AG08396 (cell line): ENCODE data around the gene ADRM1.

Experiments used
- DNase-seq: peaks from one replicate; pipeline ENCODE4 v3.0.0; 2012; ENCODE audit warnings: low spot score, mixed read lengths

Gene ADRM1

DNA sequence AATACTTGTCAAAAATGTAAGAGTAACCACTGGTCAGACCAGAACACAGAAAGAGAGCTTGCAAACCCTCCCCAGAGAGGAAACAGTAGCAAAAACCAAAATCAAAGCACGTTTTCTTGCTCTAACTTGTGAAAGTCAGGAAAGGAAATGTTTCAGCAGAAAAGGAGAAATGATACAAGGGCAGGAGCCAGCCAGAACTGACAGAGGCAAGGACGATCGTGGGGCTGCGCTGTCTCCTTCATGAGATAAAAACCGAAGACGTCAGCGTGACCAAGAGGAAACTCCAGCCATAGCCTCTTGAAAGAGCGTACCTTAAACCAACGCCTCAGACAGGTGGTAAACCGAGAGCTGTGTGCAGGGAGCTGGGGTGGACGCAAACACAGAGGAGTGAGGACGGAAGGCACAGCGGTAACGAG is 36.9 kb downstream of the ADRM1 start:
- no peak for DNase-seq

DNA sequence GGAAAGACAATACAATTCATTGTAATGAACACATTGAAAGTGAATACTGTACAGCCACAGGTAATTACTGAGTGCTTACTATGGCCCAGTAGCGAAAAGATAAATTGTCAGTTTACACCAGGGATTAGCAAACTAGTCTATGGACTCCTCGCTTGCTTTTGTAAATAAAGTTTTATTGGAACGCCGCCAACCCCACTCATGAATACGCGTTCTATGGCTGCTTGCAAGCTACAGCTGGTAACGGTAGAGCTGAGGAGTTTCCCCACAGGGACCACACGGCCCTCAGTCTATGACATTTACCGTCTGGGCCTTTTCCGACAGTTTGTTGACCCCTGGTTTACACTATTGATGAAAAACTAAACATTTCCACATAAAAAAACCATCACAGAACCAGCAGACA is 40.1 kb downstream of the ADRM1 start:
- DNase-seq = no peak

DNA sequence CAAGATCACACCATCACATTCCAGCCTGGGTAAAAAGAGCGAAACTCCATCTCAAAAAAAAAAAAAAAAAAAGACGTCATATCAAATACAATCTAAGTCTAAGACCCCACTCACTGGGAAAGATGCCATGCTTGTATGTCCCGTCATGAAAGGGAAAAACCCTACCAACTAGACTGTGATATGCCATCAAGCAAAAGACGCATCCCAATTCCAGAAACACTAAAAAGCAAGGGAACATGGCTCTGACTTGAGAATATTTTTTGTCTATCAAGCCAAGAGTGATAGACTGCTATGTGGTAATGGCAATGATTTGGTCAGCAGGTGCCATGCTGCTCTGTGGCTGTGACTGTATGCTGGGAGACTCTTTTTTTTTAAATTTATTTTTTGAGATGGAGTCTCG is 41.3 kb downstream of the ADRM1 start:
- DNase-seq = no peak

DNA sequence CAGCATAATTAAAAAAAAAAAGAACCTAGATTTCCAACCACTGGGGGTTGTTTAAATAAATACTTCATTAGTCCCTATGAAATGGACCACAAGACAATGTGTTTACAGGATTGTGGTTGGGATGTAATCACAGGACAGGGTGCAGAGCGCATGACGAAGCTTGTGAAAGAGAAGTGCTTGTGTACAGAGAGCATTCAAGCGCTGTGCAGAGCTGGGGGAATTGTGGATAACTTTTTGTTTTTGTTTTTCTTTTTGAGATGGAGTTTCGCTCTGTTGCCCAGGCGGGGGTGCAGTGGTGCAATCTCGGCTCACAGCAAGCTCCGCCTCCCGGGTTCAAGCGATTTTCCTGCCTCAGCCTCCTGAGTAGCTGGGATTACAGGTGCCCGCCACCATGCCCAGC is 42.0 kb downstream of the ADRM1 start:
- peak; percentile 80 for DNase-seq

DNA sequence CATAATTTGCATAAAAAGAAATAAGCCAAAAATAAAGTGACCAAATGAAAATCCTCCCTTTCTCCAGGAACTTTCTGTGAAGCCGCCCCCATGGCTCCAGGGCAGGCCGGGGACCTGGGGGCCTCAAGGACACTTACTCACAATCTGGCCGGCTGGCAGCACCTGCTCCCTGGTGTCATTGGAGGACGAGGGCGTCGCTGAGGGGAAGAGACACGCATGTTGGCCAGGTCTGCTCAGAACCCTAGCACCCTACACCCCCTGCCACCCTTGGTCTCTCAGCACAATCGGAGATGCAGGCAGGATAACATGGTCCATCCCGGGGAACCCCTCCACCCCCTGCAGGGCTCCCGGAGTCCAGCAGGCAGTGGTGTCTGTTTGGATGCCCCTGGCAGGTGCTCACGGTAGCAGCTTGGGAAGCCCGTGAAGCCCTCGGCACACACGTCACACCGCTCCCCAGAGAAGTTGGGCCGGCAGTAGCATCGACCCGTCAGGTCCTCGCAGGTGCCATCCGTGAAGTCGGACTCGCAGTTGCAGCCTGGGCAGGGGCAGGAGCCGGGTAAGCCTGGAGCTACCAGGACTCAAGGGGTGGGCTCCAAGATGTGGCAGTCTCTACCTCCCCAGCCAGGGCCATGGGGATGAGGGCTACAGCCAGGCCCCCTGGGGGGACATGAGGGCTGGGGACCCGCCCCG is 43.0 kb downstream of the ADRM1 start:
- no peak for DNase-seq

DNA sequence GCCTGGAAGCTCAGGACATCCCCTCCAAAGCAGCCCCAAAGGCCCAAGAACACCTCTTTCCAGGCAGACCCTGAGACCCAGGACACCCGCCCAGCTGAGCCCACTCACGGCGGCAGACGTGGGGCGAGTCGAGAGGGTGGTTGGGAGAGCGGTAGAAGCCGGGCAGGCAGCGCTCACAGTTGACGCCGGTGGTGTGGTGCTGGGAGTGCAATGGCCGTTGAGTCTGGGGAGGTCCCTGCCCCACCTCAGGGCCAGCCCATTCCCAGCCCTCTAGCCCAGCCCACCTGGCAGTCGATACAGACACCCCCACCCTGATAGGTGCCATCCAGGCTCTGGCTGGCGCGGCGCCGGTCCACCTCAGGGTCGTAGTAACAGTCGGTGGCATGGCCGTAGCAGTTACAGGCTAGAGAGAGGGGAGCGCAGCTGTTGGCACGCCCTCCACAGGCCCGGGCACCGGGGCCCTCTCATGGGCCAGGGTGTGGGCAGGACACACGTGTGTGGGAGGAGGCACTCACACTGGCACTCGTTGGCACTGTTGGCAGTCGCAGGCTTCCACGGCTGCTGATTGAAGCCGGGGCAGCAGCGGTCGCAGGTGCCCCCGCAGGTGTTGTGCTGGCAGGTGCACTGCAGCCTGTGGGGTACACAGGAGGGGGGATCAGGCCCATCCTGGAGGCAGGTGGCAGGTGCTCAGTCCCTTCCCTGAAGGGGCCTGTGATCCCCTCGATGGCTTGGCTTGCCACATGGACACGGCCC is 43.8 kb downstream of the ADRM1 start:
- no peak for DNase-seq

DNA sequence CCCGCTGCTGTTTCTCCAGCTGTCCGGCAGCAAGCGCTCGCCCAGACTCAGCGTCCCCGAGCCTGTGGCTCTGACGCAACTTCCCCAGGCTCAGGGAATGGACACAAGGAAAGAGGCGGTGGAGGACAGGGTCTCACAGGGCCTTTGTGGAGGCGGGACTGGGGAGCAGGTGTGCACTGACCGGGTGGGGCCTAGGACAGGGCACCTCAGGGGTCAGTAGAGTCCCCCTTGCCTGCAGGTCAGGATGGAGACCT is 44.3 kb downstream of the ADRM1 start:
- no peak for DNase-seq

DNA sequence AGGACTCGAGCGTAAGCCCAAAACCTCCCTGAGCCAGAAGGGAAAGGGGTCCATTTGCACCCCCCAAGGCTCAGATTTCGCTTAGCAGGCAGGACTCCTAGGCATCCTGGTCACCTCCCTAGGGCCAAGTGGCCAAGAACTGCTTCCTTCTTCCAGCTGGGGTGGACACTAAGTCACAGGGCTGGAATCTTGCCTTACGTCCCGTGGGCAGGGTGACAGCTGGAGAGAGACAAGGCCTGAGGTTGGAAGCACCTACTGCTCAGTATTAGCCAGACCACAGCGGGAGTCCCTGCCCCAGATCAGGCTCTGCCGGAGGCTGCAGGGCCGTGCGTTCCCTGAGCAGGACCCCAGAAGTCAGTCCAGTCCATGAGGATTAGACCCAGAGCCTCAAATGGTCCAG is 44.6 kb downstream of the ADRM1 start:
- DNase-seq = no peak

DNA sequence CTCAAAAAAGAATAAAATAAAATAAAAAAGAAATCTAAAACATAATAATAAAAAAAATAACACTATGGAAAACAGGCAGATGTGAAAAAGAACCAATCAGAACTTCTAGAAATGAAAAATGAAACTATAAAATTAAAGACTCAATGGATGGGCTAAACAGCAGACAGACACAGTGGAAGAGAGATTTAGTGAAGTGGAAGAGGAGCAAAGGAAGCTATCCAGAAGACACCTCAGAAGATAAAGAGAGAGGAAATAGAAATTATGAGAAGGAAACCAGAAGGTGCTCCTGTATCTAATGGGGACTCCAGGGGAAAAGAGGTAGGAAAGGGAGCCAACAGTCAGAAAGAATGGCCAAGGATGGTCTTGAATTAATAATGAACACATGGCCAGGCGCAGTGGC is 45.8 kb downstream of the ADRM1 start:
- DNase-seq = no peak

DNA sequence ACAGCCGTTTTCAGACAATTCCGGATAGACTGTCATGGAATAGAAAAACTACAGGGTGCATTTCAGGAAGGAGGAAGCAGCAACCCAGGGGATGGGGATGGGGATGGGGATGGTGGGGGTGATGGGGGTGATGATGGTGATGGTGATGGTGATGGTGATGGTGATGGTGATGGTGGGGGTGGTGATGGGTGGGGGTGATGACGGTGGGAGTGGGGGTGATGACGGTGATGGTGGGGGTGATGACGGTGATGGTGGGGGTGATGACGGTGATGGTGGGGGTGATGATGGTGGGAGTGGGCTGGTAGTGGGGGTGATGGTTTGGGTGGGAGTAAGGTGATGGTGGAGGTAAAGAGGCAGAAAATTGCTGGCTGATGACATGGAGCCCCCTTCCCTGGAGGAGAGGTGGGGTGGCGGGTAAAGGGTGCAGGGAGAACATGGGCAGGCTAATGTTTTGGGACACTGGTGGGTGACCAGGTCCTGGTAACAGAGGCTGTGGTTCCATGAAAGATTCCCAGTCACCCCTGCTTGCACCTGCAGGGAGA is 46.8 kb downstream of the ADRM1 start:
- no peak for DNase-seq

DNA sequence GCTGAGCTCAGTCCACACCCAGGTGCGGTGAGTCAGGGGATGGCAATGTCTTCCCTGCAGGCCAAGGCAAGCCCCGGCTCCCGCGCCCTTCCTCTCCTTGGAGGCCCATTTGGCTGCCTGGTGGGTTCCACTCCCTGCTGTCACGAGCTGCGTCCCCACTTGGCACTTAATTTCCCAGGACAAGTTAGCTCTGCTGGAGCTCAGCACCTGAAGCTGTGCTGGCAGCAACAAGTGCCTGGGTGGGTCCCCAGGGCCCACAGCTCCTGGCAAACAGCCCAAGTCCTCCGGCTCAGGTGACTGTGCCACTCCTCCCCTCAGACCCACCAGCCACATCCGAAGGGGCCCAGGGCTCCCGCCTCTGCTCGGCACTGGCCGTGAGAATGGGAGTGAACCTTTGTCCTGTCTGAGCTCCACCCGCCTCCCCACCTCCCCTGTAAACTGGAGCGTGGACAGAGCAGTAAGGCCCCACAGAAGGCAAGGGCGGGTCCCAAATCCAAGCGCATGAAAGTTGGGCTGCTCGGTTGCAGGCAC is 47.4 kb downstream of the ADRM1 start:
- DNase-seq = no peak

DNA sequence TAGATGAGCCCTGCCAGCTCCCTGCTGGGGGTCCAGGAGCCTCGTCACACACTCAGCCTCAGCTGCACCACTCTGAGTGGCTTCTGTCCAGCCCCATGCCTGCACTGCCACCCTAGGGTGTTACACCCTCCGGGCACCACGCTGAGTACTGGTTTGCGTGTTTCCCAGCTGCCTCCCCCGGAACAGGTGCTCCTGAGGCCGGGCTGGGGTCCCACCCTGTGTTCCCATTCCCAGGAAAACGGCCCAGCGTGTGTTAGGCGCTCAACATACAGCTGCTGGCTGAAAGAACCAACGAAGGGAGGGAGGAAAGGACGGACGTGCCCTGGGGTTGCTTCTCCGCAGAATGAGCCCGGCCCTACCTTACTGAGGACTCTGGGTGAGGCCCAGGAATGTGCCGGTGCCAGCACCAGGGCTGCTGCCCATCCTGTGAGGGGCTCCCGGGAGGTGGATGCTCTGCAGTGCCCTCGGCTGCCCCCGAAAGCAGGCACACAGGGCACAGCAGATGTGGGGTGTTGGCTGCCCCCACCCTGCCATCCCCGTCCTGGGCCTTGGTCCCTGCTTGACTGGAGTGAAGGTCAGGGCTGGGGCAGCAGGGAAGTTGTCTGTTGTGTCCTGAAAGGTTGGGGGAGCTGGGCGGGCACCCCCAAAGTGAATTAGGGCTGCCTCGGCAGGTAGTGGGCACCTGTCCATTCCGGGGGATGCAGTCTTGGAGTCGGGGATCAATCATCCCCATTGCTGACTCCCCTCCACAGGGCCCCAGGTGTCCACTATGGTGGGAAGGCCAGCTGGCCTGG is 48.0 kb downstream of the ADRM1 start:
- DNase-seq = no peak

DNA sequence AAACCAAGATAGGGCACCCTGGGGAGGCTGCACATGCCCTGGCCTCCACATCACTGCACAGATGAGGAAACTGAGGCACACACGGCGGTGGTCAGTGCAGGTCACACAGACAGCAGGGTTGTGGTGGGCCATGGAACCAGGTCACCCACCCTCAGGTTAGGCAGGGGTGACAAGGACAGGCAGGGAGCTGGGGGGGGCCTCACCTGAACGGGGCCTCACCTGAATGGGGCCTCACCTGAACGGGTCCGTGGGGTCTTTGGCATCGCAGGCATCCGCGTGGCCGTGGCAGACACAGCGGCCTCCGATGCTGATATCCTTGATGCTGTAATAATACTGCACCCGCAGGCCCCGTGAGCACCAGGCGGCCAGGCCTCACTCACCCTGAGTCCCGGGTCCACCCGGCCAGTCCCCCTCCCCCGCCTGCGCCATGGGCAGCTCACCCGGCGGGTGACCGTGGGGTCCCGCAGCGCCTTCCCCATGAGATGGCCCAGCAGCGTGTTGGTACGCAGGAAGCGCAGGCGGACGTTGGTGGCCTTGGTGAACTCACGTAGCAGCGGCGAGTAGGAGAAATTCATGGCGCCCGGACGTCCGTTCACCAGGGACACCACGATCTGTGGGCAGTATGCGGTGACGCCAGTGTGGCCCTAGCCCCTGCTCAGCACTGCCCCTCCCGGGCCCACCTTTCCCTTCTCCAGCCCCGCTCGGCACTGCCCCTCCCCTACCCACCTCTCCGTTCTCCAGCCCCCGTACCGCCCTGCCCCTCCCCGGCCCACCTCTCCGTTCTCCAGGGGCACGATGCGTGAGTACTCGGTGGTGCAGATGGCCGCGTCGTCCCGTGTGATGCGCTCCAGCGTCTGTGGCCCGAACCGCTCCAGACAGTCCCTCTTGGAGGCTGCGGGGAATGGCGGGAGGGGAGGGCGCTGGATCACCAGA is 48.9 kb downstream of the ADRM1 start:
- DNase-seq = no peak

DNA sequence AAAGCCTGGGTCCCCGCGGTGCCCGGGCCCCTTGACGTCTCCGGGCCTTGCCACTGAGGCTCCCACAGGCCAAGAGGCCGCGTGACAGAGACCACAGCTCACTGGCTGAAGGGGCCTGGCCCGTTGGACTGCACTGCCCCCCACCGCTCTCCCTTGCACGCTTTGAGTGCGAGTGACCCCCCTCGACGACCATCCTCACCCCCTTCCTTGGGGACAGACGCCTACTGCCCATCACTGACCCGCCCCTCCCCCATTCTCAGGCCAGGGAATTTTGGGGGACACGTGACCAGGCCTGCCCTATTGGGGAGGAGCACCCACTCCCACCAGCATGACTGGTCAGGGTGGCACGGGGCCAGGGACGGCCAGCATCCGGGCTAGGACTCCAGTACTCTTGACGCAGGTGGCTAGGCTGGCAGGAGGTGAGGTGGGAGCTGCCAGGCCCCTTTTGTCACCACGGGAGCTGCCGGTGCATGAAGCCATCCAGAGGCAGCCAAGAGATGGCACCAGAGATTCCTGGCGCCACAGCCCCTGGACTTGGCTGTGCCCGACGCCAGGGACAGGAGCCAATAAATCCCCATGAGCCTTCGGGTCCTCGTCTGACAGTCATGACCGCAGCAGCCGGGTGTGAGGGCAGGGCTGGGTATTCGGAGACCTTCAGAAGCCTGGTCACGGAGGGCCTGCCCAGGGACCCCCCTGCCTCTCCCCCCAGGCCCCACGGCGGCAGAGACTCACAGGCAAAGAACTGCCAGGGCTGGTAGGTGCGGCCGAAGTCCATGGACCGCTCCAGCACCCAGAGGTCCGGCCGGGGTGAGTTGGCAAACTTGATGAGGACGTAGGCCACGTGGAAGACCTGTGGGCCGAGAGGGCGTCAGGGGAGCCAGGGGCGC is 49.8 kb downstream of the ADRM1 start:
- DNase-seq = peak; percentile 86

DNA sequence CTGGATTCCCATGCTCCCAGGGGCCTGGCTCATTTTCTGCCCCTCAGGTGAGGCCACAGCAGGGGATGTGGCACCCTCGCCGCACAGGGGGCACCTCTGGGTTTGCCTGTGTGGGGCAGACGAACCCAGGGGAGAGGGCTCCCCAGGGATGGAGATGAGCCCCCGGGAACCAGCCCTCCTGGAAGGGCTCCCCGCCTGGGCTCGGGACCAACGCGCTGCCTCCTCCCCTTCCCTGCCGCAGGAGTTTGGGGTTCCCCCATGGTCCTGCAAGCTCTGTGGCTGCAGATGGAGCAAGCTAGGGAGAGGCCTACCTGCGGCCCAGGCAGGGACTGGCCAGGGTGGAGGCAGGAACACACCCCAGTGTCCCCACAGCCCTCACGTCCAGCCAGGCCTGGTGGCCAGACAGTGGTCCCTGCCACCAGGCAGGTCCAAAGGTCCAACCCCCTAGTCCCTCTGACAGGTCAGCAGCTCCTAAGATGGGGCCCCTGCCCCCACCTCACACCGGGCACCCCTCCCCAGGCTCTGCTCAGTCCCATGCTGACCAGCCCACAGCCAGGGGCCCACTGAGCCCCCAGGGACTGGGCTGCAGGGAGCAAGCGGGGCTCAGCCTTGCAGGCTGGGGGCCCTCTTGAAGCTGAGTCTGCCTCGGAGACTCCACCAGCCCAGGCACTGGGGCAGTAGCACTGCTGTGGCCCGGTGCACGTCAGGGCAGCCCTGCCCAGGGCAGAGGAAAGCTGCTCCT is 50.7 kb downstream of the ADRM1 start:
- DNase-seq = no peak

DNA sequence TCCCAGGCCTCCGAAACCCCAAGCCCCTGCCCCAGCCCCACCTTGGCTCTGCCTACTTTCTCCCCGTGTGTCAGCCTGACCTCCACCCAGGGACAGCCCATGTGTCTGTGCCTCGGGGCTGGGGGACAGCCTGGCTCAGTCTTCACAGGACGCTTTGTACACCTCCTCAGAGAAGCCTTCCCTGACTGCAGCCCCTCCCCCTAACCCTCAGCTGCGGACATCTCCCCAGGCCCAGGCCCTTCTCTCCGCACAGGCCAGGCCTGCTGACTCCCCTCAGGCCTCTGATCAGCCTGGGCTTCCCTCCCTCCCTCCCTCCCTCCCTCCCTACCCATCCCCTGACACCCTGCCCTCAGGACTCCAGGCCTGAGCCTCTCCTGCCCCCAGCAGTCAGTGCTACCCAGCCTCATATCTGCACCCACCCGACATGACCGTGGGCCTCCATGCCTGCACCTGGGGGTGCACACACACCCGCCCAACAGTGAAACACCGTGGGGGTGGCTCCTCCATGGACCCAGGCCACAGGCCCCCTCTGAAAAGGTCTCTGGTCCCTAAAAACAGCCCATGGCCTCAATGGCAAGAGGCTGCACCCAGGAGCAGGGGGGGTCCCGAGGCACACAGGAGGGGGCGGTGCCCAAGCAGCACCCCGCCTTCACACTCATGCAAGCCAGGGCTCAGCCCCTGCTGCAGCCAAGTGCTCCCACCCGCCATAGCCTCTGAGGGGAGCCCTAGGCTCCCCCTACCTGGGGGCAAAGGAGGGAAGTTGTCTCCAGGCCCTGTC is 51.4 kb downstream of the ADRM1 start:
- no peak for DNase-seq

DNA sequence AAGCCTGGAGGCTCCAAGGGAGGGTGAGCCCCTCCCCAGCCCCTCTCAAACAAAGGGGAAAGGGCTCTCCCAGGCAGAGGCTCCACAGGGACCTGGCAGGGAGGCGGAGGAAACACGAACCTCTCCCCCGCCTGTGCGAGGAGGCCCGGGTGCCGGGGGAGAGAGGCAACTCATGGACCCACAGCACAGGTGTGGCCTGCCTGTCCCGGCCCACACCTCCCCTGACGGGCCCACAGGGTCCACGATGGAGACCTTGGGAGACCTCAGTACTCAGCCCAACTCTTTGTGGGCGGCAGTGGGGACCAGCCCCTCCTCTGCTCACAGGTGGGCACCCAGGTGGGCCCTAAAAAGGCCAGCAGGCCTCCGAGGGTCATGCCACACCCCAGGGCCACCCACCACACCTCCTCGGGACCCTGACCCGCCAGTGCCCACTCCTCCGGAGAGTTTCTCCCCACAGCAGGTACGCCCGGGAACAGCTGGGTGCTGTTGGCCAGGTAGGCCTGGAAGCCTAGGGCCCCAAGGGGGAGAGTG is 52.1 kb downstream of the ADRM1 start:
- no peak for DNase-seq

DNA sequence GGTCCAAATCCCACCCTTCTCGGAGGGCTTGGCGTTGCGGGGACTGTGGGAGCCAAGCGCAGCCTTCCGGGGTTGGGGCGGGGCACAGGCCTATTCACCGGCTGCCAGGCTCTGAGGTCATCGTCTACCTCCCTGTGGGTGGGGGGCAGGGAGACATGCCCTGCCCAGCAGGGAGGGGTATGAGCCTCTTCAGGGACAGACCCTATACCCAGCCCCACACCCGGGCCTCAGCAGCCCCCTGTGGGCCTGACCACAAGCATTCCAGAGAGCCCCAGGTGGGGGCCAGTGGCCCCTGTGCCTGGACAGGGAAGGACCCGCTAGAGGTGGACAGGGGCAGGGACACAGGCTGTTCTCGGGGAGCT is 52.7 kb downstream of the ADRM1 start:
- DNase-seq = no peak
